K562 (cell line): ENCODE results near the gene THADA. TPM values are rescaled to one million over a fixed set of nuclear protein-coding genes. Genes with fewer than 3 reads are reported as not detected.

Source experiments
- ATAC-seq: fragments of 200-7000 bp; cut with Tn5 transposase; 3 replicates; pipeline ENCODE4 v1.9.1; 2020; ENCODE audit warnings: moderate library complexity
- BruUV-seq: library from RNA; stranded (reverse); fragments of 400-500 nt; replicated peaks from 2 replicates; lab custom pipeline; 2021; lab: Mats Ljungman, UMichigan
- CTCF ChIA-PET: fragments of 300-600 bp; formaldehyde crosslinking; extraction: SDS; loops from one replicate; lab custom pipeline; 2021; ENCODE audit warnings: low intra/inter-chr PET ratio; lab: Yijun Ruan, JAX
- POLR2A ChIA-PET: fragments of 300-600, 350-650 bp; sonication (Branson Sonifier 250); formaldehyde crosslinking; extraction: SDS; loops from one replicate; lab custom pipeline; 2021; ENCODE audit warnings: antibody characterized with exemption, inconsistent platforms; lab: Yijun Ruan, JAX
- DNase-seq, 4 experiments: peaks; one replicate each; pipeline versions ENCODE4 v3.0.0 to v3.0.0-alpha.2; 2011 to 2018; ENCODE audit warnings: low spot score in 3 of 4, mixed read lengths in 3 of 4; ENCODE audit errors: extremely low read depth in 1 of 4
- FAIRE-seq: peaks from 2 replicates; lab custom pipeline; 2011; peaks lifted over from hg19 to GRCh38; lab: Jason Lieb, UNC
- H2AFZ ChIP-seq: 2 replicates; pipeline ENCODE4 v1.6.0; 2011; ENCODE audit warnings: low read depth, low read length, control low read depth, inconsistent platforms
- H3K27ac ChIP-seq: fragments of 200-600 bp; 3 replicates; pipeline ENCODE4 v1.8.0; 2011; ENCODE audit warnings: low read depth, mild to moderate bottlenecking, control low read depth, inconsistent platforms, low read length, moderate library complexity, mixed read lengths; ENCODE audit errors: extremely low read depth
- H3K27me3 ChIP-seq, 2 experiments: fragments of 300-600 bp in 1 of 2; 2 replicates in 1 of 2; 3 replicates in 1 of 2; pipeline versions ENCODE4 v1.6.0 to v1.8.0; 2011; ENCODE audit warnings: inconsistent platforms in 2 of 2, low read length in 2 of 2, mild to moderate bottlenecking in 1 of 2, mixed read lengths in 1 of 2, moderate library complexity in 1 of 2; ENCODE audit not compliant: control insufficient read depth in 2 of 2, insufficient read depth in 2 of 2
- H3K36me3 ChIP-seq: fragments of 300-600 bp; 3 replicates; pipeline ENCODE4 v1.8.0; 2011; ENCODE audit warnings: mild to moderate bottlenecking, low read length, inconsistent platforms; ENCODE audit not compliant: control insufficient read depth, insufficient read depth
- H3K4me1 ChIP-seq, 2 experiments: fragments of 200-600 bp in 1 of 2; replicated peaks in 1 of 2; 2 replicates in 1 of 2; 3 replicates in 1 of 2; pipeline versions ENCODE4 v1.5.1 to v1.8.0; 2011; ENCODE audit warnings: inconsistent platforms in 2 of 2, low read length in 2 of 2, mild to moderate bottlenecking in 1 of 2, mixed read lengths in 1 of 2, moderate library complexity in 1 of 2; ENCODE audit not compliant: control insufficient read depth in 2 of 2, insufficient read depth in 2 of 2
- H3K4me2 ChIP-seq: 2 replicates; pipeline ENCODE4 v1.6.1; 2011; ENCODE audit warnings: low read length, control low read depth, inconsistent platforms, mixed read lengths; ENCODE audit not compliant: insufficient read depth
- H3K4me3 ChIP-seq: fragments of 200-600 bp; sonication (generic), shearing (Covaris generic); 2 replicates; pipeline ENCODE4 v1.5.1; 2016; ENCODE audit warnings: control low read depth, inconsistent platforms
- H3K79me2 ChIP-seq: fragments of 200-600 bp; 3 replicates; pipeline ENCODE4 v1.8.0; 2011; ENCODE audit warnings: low read length, inconsistent platforms; ENCODE audit not compliant: control insufficient read depth, insufficient read depth
- H3K9ac ChIP-seq, 2 experiments: 2 replicates each; pipeline versions ENCODE4 v1.6.0 to v1.6.1; 2011; ENCODE audit warnings: low read depth in 2 of 2, low read length in 2 of 2, control low read depth in 1 of 2, inconsistent platforms in 1 of 2, mild to moderate bottlenecking in 1 of 2, mixed read lengths in 1 of 2; ENCODE audit not compliant: insufficient read depth in 1 of 2
- H3K9me1 ChIP-seq: one replicate; pipeline ENCODE4 v1.6.0; 2011; ENCODE audit warnings: inconsistent platforms, mild to moderate bottlenecking, low read length, moderate library complexity; ENCODE audit not compliant: control insufficient read depth, insufficient read depth
- H3K9me3 ChIP-seq: replicated peaks from 2 replicates; pipeline ENCODE4 v1.5.1; 2011; ENCODE audit warnings: low read depth, low read length, inconsistent platforms; ENCODE audit not compliant: control insufficient read depth, insufficient read depth
- H4K20me1 ChIP-seq: replicated peaks from 2 replicates; pipeline ENCODE4 v1.6.1; 2011; ENCODE audit warnings: low read length, inconsistent platforms, mixed read lengths; ENCODE audit not compliant: control insufficient read depth, insufficient read depth
- BRD9 ChIP-seq: fragments of 450-650 bp; IDR thresholded peaks from 2 replicates; pipeline ENCODE4 v1.6.1; 2018; ENCODE audit warnings: low read depth; ENCODE audit not compliant: partially characterized antibody
- NFIC ChIP-seq: fragments of 450-650 bp; IDR thresholded peaks from 2 replicates; pipeline ENCODE4 v1.6.1; 2017; ENCODE audit warnings: mild to moderate bottlenecking, inconsistent platforms
- POLR3A ChIP-seq: IDR thresholded peaks from 2 replicates; pipeline ENCODE4 v1.6.1; 2011; ENCODE audit warnings: borderline replicate concordance, mild to moderate bottlenecking, moderate library complexity; ENCODE audit not compliant: insufficient read length, insufficient read depth; ENCODE audit errors: extremely low read depth
- RNF2 ChIP-seq: sonication (generic); IDR thresholded peaks from 2 replicates; pipeline ENCODE4 v1.6.1; 2016
- SMARCA5 ChIP-seq: fragments of 450-650 bp; IDR thresholded peaks from 2 replicates; pipeline ENCODE4 v1.6.1; 2016
- SMARCE1 ChIP-seq: fragments of 450-650 bp; IDR thresholded peaks from 2 replicates; pipeline ENCODE4 v1.7.1; 2016; ENCODE audit warnings: mild to moderate bottlenecking
- ZNF133 ChIP-seq: fragments of 250-450 bp; sonication (Bioruptor Pico); IDR thresholded peaks from 2 replicates; pipeline ENCODE4 v1.4.0; 2020; ENCODE audit warnings: mild to moderate bottlenecking
- ZNF146 ChIP-seq: IDR thresholded peaks from one replicate; pipeline ENCODE4 v1.6.1; 2018; ENCODE audit warnings: missing compliant biosample characterization; ENCODE audit not compliant: unreplicated experiment
- ZNF174 ChIP-seq: fragments of 250-450 bp; sonication (Bioruptor Pico); IDR thresholded peaks from 2 replicates; pipeline ENCODE4 v1.4.0; 2020; ENCODE audit warnings: mild to moderate bottlenecking
- WGBS: fragments of 100-300 bp; shearing (Covaris generic); methylation state at CpG from one replicate; pipeline ENCODE4 v1.1.6; 2016; ENCODE audit warnings: low coverage, mixed read lengths; ENCODE audit not compliant: insufficient coverage; ENCODE audit errors: missing lambda C conversion rate; 5-methylcytosine and 5-hydroxymethylcytosine counted together
- in situ Hi-C: fragments of 300-500 bp; cut with MboI; formaldehyde crosslinking; loops from 4 replicates; pipeline ENCODE4 v1.15.0; 2018; ENCODE audit warnings: inconsistent platforms, mixed read lengths
- intact Hi-C: fragments of 100-400 bp; cut with micrococcal nuclease; formaldehyde crosslinking; loops from 2 replicates; pipeline ENCODE4 v1.14.2; 2022
- polyA plus RNA-seq, 8 experiments: library from polyadenylated mRNA; depleted of rRNA in 4 of 8; stranded (reverse) in 5 of 8; unstranded in 3 of 8; fragments of >200 nt; fragmentation: Nextera tagmentation in 2 of 8; fragmentation: Illumina TruSeq in 1 of 8; extraction: Ambion mirVana in 2 of 8; extraction: Trizol in 1 of 8; gene quantifications; 2 replicates each; pipeline versions ENCODE4 v1.2.1 to v1.2.3, GENCODE V29; 2011 to 2014; ENCODE audit warnings: inconsistent platforms in 1 of 8, missing spikeins in 1 of 8
- total RNA-seq, 7 experiments: library from RNA; depleted of rRNA in 6 of 7; stranded (reverse); fragments of >200 nt in 6 of 7; fragmentation: Illumina TruSeq in 2 of 7; extraction: Trizol in 2 of 7; gene quantifications; 2 replicates each; pipeline versions ENCODE4 v1.2.1 to v1.2.3, GENCODE V29; 2011 to 2021; ENCODE audit warnings: low replicate concordance in 1 of 7

The THADA gene
- total and polyA plus RNA-seq, 9 of the 15 experiments (the other 6 are each of a cell fraction or from before 2014, with no cell fraction given) = 17.8 to 34.7 (median 31.9) TPM

DNA sequence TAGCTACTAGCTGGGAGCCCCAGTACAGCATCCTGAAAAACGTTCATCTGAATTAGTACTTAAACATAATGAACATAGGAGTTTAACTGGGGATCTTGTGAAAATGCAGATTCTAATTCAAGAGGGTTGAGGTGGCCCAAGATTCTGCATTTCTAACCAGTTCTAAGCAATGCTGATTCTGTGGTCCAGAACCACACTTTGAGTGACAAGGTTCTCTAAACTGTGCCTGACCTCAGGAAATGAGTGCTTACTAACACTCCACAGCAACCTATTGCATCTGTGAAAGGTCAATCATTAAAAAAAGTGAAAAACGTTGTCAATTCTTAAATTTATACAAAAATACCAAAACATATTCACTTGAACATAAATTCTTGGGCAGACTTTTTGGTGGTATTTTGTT, 212.3 kb downstream of the THADA start (continued):
- TF ChIP-seq ZNF174 (CRISPR knock-in tag) (no peak), POLR3A (no peak), SMARCA5 (no peak), BRD9 (no peak), RNF2 (no peak), SMARCE1 (no peak), ZNF133 (CRISPR knock-in tag) (no peak)

DNA sequence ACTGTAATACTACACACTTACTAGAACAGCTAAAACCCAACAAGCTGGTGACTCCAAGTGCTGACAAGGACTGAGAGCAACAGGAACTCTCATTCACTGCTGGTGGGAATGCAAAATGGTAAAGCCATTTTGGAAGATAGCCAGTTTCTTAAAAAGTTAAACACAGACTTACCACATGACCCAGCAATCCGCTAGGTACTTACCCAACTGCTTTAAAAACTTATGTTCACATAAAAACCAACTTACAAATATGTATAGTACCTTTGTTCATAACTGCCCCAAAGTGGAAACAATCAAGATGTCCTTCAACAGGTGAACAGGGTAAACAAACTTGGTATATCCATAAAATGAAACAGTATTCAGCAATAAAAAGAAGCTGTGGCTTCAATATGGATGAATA, 216.3 kb downstream of the THADA start:
- no peak for FAIRE-seq
- WGBS = 58% methylated on average over 1 of the region's 1 CpG
- intact Hi-C loops = no loop called here

More for the DNA sequence above, 216.3 kb downstream of the THADA start:
- Histone ChIP-seq H3K36me3 (no peaks in the 10 kb centered on the region; the same call in 2 of the 3 replicates), H3K9me3 (no peaks in the 10 kb centered on the region), H2AFZ (no peak overlapping the region), H4K20me1 (no peaks in the 10 kb centered on the region), H3K4me1 (no peaks in the 10 kb centered on the region), H3K4me2 (no peak overlapping the region), H3K27me3 (no peaks in the 10 kb centered on the region), H3K9ac (no peak overlapping the region), H3K4me3 (no peak overlapping the region), H3K9me1 (no peaks in the 10 kb centered on the region), H3K27ac (no peak overlapping the region), H3K79me2 (no peaks in the 10 kb centered on the region)
- BruUV-seq = no TSS peak
- CTCF ChIA-PET = no interaction called here
- POLR2A ChIA-PET = no interaction called here
- in situ Hi-C loops = no loop called here
- DNase-seq (no peak), ATAC-seq (no peak)
- TF ChIP-seq NFIC = peak; percentile 33; the same call in 1 of the 2 replicates
- no peak for TF ChIP-seq ZNF146 (CRISPR knock-in tag)
